ENCODE results near the gene TSSC4.

The TSSC4 gene

DNA sequence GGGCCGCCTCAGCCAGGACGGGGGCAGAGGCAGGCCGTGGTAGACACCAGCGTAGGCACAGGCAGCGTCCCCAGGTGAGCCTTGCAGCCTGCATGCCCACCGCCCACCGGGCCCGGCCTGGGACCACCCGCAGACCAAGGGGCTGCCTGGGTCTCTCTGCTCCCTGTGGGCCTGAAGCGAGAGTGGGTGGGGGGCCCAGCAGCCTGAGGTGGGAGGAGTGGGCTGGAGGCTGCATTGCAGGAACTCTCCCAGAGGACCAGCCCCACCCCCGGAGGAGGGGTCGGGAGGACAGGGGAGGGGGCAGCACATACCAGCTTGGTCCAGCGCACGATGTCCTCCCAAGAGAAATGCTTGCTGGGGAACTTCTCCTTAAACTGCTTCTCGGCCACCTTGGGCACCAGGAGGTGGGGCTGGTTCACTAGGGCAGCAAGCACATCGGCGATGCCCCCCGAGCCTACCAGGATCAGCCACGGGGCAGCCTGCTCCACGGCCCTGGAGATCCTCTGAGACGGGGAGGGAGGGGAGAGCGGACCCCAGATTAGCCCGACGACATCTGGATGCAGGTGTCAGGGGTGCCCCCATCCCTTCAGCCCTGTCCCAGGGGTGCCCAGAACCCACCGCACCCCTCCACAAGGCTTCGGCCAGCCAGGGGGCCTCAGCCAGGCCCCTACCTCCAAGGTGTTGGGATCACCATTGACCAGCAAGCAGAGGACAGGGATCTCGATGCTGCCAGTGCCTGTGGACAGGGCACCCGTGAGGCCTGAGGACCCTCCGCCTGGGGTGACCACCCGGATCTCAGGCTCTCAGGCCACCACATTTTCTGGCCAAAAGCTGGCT lies 17.5 kb downstream of the TSSC4 start:
- DNase-seq (ENCODE audit: low spot score), result no peak

- DNase-seq (ENCODE audit: low spot score), result no peak
Observed at GRCh38 chr11:2418693-2419360, 18.3 kb downstream of the TSSC4 start.

DNA sequence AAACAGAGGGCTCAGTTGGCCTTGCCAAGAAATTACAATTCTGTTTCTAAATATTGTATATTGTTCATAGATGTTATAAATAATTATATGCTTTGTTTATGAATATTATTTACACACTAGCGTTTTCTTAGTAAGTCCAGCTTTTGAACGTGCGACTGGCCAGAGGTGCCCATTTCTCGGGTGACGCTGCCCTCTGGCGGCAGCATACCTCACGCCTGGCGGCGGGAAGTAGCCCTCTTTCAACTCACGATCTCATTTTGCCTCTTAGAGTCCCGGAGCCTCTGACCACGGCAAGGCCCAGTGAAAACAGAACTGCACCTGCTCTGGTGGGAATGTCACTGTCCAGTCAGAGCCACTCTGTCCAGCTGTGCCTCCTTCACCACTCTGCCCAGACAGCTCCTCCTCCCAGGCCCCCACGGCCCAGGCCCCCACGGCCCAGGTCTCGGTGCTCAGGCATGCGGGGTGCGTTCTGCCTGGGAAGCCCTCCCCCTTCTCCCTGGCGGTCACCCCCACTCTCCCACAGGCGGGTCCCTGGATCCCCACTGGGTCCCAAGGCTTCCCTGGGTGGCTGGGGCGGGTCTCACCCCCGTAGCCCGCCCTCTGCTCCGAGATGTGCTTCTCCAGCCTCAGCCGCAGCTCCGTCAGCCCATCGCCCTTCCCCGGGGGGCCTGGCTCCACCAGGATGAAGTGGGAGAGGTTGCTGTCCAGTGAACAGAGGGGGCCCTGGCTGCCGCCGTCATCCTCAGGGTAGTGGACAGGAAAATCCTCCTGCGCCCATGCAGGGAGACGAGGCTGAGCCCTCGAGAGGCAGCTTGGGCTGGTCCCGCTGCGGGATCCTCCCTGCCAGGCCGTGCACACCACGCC lies 19.3 kb downstream of the TSSC4 start:
- peak; percentile 55 for DNase-seq (ENCODE audit: low spot score)

DNA sequence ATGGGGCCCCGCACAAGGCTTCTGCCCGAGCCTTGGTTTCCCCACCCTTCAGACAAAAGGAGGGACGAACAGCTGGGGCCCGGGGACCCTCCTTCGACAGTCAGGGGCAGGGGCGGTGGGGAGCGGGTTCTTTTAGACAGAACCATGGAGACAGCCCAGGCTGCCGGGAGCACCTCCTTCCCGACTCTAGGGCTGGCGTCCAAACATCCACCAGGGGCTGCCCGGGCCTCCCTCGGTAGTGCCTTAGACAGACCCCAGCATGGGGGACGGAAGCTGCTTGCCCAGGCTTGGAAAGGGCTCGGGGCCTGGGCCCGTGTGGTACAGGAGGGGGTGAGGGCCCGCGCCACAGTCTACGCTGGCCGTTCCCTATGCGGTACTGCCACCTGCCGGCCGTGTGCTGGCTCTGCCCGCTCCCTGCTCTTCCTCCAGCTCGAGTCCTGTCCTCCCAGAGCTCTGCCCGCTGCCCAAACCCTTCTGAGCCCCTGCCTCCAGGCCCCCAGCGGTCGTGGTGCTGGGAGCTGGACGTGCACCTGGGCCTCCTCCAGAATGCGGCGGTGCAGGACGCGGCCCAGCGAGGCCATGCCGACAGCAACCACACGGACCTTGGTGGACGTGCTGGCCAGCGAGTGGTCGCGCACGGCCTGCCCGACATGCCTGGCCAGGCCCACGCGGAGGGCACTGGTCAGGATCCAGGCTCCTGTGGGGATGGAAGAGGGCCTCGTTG lies 20.1 kb downstream of the TSSC4 start:
- DNase-seq (ENCODE audit: low spot score), result peak; percentile 69

DNA sequence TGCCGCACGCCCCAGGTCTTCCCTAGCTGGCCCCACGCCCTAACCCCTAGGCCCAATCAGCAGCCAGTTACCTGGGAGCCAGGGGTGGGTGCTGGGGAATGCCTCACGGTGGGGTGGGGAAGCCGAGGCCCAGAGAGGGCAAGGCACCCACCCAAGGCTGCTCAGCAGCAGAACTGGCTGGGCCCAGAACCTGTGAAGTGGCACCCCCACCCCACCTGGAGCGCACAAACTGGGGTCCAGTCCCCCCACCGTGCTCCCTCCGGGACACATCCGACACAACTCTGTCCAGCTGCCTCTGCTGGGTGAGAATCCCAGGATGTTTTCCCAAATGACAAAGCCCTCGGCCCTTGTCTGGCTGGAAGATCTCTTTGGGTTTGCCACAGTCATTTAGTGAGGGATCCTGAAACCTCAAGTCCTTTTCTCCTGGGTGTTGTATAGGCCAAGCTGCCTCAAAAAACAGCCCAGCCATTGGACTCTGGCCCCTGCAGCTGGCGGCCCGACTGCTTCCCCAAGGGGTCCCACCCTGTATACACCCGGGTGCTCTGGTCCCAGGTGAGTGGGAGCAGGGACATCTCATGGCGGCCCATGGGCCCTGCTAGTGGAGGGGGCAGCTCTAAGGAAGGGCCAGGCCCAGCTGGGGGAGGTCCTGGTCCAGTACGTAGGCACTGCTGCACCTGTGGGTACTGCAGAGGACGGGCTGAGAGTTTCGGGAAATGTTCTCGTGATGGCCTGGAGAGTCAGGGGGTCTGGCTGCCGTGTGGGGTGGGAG lies 20.9 kb downstream of the TSSC4 start:
- DNase-seq (ENCODE audit: low spot score), result no peak

DNA sequence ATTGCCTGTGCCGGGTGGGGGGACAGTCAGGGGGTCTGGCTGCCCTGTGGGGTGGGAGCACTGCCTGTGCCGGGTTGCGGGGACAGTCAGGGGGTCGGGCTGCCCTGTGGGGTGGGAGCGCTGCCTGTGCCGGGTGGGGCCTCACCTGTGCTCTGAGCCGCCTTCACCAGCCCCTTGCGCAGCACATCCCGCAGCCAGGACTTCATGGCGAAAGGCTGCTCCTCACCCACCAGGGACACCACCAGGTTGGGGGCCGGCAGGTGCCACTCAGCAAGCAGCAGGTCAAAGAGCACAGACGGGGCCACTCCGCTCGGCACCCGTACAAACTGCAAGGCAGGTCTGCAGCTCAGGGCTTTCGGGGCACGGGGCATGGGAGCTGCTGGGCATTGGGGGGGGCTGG lies 21.4 kb downstream of the TSSC4 start:
- DNase-seq (ENCODE audit: low spot score), result no peak

GRCh38 chr11:2422461-2423156 lies 22.1 kb downstream of the TSSC4 start:
- DNase-seq (ENCODE audit: low spot score), result no peak

DNA sequence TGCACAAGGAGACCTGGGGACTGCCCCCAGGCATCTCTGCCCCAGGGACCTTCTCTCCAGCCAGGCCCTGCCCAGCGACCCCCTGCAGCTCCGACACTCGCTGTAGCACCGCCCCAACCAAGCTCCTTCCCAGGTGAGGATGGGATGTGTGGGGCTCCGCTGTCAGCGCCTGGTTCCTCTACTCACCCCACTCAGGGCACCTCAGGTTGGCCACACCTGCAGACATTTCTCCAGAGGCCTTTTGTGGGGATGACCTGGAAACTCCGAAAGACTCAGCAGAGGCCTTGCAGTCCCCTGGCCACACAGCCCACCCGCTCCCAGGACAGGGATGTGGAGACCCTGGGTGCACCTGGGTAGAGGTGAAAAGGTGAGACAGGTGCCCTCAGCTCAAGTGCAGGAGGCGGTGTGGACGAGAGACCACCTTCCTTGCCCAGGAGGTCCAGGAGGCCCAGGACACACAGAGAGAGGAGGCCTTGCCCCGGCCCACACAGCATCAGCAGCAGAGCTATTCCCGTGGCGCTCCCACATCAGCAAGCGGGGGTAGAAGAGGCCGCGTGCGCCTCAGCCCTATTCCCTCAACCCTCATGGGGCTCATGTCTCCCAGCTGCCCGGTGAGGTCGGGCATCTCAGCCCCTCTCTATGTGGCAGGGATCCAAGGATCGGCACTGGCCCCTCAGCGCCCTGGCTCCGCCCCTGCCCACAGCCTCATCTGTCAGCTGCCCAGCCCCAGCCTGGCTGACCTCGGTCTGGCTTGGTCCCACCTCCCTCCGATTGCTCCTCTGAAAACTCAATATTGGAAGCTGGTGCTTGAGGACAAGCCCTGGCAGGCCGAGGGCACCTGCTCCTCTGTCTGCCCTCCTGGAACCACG lies 22.8 kb downstream of the TSSC4 start:
- no peak for DNase-seq (ENCODE audit: low spot score)

GRCh38 chr11:2424811-2425495 lies 24.4 kb downstream of the TSSC4 start:
- DNase-seq (ENCODE audit: low spot score), result no peak

- no peak for DNase-seq (ENCODE audit: low spot score)
Observed at GRCh38 chr11:2425506-2425905, 25.0 kb downstream of the TSSC4 start.

- DNase-seq (ENCODE audit: low spot score), result no peak
Observed at GRCh38 chr11:2426221-2426620, 25.7 kb downstream of the TSSC4 start.

DNA sequence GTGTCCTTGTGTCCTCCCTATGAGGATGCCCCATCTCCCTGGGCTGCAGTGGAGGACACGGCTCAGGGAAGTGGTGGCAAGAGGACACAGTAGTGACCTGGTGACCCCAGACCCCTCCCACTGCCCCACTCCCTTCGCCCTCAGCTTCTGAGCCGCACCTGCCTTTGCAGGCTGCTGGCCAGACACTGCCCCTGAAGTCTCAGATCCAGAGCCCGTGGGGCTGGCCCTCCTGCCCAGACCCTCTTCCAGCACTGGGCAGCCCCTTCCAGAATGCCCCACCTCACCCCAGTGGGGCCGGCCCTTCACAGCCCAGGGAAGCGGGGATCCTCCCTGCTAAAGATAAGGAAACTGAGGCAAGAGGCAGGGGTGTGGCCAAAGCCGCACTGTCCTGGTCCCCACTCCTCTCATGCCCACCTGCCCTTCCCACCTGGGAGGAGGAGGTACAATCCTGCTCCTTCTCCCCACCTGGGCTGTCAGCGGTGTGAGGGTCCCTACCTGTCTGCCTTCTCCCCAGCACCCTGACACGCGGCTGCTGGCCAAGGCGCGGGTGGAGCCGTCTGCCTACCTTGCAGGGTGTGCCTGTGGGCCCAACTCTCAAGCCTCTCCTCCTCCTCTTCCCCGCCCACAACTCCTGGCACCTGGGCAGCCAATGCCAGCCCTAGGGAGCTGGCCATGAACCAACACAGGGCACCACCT lies 26.4 kb downstream of the TSSC4 start:
- no peak for DNase-seq (ENCODE audit: low spot score)

GRCh38 chr11:2427721-2428321 lies 27.3 kb downstream of the TSSC4 start:
- DNase-seq (ENCODE audit: low spot score), result no peak

DNA sequence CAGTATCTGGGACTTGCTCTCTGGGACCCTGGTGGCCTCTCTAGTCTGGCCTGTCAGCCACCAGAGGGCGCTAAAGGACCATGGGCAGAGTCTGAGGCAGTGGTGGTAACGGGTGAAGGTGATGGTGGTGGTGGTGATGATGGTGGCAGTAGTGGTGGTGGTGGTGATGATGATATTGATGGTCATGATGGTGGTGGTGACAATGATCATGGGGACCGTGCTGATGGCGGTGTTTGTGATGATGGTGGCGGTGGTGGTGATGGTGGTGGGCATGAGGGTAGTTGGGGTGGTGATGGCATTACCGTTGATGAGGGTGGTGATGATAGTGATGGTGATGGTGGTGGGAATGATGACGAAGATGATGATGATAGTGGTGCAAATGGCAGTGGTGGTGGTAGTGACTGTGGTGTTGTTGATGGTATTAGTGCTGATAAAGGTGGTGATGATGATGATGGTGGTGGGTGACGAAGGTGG lies 27.8 kb downstream of the TSSC4 start:
- DNase-seq (ENCODE audit: low spot score), result peak; percentile 74

DNA sequence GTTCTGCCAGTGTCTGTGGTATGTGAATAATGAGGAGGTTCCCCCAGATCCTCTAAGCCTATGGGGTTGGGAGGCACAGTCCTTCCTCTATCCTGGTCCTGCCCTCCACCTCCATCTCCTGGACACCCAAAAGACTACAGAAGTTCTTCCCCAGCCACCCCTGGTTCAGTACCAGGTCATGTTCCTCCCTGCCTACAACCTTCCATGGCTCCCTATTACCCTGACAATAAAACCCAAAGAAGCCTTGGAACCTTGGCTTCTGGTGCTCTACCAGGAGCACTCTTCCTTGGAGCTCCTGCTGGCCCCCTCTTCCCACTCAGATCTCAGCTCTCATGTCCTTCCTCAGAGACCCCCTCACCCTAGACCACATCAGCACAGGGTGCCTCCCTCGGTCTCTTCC lies 30.8 kb downstream of the TSSC4 start:
- no peak for DNase-seq (ENCODE audit: low spot score)

DNA sequence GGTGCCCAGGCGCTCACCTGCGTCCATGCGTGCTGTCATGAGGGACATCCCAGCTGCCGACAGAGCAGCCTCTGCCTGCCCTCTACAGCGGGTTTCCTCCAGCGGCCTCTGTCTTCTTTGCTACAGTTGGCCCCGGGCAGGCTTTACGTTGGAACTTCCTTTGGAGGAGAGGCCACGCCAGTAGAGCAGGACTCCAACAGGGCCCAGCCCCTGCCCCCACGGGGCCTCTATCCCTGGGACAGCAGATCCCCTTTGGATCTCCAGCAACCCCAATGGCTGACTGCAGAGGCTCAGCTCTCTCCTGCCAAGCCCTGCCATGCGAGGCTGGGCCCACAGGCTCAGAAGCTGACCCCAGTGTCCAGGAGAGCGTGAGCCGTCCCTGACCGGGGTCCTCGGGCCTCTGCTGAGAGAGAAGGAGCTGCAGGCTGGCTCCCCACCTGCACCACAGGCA lies 31.6 kb downstream of the TSSC4 start:
- no peak for DNase-seq (ENCODE audit: low spot score)

- no peak for DNase-seq (ENCODE audit: low spot score)
Observed at GRCh38 chr11:2432628-2433071, 32.1 kb downstream of the TSSC4 start.

Measured in activated CD4-positive, alpha-beta T cell treated with anti-CD3 and anti-CD28 coated beads, Interleukin-2, Interleukin-4, amounts not matched to agents 100 ng/mL and 50 ng/mL, durations not matched to agents 16 hours and 8 hours (primary cell).